Fibroblast of lung (primary cell): ENCODE data around the gene CALHM5.

Source experiments
- CTCF ChIP-seq, 2 donors: IDR thresholded peaks in 1 of 2; conservative IDR thresholded peaks in 1 of 2; 1 replicate in 1 of 2; 2 replicates in 1 of 2; pipeline ENCODE4 v1.5.1; 2011 to 2012; ENCODE audit warnings: low read length in 2 of 2, control low read depth in 1 of 2, inconsistent platforms in 1 of 2, low read depth in 1 of 2, mild to moderate bottlenecking in 1 of 2
- EZH2 ChIP-seq: IDR thresholded peaks from 2 replicates; pipeline ENCODE4 v1.5.1; 2012; ENCODE audit warnings: low read length, control low read depth, mild to moderate bottlenecking; ENCODE audit errors: missing control alignments

- TF ChIP-seq CTCF (conservative IDR thresholded peaks at IDR 0.05 in 1 of 2, IDR thresholded peaks at IDR 0.05 in 1 of 2; ENCODE audit: low read depth in 1 of 2, low read length in 2 of 2): no peak
- TF ChIP-seq EZH2: no peak
Observed at GRCh38 chr6:116562614-116563013, 51.2 kb downstream of the CALHM5 start.
